HG03045 (cell line): ENCODE data around the gene MRGPRG.
"Not testable (repeated sequence)": the region's sequence is repeated elsewhere in the genome, so short reads cannot be mapped to it uniquely, and the experiment has no call there.

Source experiments
- ATAC-seq: cut with Tn5 transposase; IDR thresholded peaks from one replicate; pipeline ENCODE4 v1.9.1; 2021; ENCODE audit warnings: mild to moderate bottlenecking, moderate library complexity; ENCODE audit not compliant: unreplicated experiment

The MRGPRG gene

GRCh38 chr11:3177931-3178330 lies 40.7 kb downstream of the MRGPRG start:
- ATAC-seq, result no peak

GRCh38 chr11:3176487-3176886 lies 42.1 kb downstream of the MRGPRG start:
- ATAC-seq, result no peak

GRCh38 chr11:3175194-3175593 lies 43.4 kb downstream of the MRGPRG start:
- ATAC-seq, result no peak

DNA sequence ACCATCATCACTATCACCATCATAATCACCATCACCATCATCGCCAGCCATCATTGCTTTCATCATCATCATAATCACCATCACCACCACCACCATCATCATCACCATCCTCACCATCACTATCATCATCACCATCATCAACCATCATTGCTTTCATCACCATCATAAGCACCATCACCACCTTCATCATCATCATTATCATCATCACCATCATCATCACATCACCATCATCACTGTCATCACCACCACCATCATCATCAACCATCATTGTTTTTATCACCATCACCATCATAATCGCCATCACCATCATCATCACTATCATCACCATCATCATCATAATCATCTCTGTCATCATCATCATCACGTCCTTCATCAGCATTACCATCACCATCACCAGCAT lies 44.2 kb downstream of the MRGPRG start:
- ATAC-seq, result no peak

- no peak for ATAC-seq
These were observed 44.8 kb downstream of the MRGPRG start for GRCh38 chr11:3173795-3174194.

- ATAC-seq, result no peak
These were observed 46.6 kb downstream of the MRGPRG start for GRCh38 chr11:3171931-3172560.

DNA sequence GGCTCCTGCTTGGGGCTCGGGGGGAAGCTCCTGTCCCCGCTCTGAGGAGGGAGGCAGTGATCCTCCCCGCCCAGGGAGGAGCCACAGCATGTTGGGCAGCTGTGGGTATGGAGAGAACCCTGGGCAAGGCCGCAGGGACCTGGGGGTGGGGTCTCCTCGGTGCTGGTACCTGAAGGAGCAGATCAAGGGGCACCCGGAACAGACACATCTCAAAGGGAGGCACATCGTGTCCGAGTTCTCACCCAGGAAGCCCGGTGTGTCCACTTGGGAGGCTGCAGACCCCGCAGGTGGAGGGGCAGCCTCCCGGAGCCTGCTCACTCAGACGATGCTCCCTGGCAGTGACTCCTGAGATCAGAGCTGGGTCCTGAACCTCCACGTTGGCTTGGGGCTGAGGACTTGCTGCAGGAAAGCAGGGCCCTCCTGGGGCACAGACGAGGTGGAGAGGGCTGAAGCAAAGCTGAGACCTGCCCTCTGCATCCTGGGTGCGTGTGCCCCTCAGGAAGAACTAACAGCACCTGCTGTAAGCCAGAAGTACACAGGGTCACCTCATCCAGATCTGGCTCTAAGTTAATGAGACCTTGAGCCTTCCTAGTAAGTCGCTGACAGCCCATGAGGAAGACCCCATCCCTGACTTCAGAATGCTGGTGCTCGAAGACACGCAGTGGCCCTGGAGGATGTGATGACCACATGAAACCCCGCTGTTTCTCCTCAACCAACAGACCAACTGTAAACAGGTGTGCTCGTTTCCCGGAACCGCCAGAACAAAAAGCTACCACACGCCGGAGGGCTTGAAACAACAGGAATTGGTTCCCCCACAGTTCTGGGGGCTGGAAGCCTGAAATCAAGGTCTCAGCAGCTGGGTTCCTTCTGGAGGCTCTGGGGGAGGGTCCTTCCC lies 47.6 kb downstream of the MRGPRG start:
- no peak for ATAC-seq

DNA sequence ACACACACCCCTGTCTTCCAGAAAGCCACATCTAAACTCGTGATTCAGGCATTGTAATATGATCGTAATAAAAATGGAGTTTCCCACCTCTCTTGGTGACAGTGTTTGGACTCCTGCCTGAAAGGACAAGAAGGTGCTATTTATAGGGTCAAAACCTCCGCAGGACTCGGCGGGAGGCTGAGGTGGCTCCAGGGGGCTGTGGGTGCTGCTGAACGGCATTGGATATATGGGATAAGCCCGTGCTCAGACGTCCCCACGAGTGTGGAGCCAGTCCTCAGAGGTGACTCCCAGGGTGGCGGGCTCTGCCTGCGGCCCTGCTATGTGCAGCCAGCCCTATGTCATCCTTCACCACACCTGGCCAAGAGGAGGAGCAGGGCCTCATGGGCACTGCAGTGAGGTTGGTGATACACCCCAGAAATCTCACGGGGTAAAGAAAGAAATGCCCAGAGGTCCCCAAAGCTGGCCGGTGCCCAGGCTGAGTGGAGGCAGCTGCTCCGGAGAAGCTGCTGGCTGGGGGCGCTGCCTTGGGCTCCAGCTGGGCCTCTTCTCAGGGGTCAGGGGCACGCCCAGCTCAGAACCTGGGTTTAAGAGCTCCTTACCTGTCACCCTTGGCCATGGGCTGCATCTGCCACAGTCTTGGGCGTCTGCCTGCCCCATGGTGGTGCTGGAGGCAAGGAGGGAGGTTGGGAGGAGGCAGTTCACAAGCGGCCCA lies 48.4 kb downstream of the MRGPRG start:
- ATAC-seq, result no peak

DNA sequence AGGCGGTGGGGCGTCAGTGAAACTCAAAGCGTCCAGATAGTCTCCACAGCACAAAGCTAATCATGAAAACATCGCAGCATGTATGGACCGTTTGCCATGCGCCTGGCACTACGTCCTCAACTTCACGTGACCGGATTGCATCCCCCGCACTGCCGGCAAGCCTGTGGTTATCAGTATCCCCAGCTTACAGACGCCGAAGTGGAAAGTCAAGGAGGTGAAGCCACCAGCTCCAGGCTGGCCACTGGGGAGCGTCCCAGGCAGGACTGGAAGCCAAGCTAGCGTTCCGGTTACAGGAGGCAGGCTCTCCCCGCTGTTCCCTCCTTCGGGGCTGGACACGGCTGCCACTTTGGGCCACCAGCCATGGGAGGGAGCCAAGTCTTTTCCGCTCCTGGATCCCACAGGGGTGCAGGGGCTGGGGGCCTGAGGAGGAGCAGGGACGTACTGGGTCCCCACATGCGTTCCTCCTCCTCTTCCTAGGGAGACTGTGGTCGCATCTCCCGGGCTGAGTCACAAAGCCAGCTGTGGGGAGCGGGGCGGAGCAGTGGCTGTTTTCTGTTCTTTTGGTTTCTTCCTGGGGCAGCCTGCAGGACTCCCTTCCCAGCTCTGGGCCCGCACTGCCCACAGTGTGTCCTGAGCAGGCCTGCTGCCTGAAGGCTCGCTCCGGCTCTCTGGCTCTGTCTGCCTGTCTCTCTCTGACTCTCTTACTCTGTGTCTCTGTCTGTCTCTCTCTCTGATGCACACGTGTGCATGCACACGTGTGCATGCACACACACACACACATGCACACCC lies 49.2 kb downstream of the MRGPRG start:
- no peak for ATAC-seq

DNA sequence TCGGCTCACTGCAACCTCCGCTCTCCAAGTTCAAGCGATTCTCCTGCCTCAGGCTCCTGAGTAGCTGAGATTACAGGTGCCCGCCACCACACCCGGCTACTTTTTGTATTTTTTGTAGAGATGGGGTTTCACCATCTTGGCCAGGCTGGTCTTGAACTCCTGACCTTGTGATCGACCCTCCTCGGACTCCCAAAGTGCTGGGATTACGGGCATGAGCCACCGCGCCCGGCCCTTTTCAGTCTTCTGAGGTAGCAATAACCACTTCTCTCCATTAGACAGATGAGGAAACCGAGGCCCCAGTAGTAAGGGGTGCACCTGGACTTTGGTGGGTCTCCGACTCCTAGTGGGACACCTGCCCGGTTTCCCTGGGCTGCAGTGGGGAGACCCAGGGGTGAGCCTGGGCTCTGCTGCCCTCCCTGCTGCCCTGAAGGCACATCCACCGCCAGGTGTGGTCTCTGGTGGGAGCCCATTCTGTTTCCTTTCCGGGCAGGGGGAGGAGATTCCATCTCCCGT lies 49.8 kb downstream of the MRGPRG start:
- not testable (repeated sequence) for ATAC-seq
